ENCODE measurements around the gene BANF2.

BANF2 gene

DNA sequence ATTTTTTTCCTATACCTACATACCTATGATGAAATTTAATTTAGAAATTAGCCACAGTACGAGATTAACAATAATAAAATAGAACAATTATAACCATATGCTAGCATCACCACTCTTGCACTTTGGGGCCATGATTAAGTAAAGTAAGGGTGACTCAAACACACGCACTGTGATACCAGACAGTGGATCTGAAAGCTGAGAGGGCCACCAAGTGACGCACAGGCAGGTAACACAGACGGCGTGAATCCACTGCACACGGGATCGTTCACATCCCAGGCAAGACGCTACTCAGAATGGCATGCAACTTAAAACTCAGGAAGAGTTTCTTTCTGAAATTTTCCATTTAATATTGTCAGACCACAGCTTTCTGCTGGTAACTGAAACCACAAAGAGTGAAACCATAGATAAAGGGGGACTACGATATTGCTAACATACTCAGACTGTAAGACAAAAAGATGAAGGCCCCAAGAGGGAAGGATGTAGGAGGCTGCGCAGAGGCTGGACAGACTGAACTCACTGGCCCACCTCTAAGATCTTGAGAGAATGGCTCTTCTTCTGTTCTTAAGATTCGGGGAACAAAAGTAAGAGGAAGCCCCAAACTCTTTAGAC, 35.6 kb upstream of the BANF2 start:
- no peak for DNase-seq (ENCODE audit: low read depth in 2 of 2)

DNA sequence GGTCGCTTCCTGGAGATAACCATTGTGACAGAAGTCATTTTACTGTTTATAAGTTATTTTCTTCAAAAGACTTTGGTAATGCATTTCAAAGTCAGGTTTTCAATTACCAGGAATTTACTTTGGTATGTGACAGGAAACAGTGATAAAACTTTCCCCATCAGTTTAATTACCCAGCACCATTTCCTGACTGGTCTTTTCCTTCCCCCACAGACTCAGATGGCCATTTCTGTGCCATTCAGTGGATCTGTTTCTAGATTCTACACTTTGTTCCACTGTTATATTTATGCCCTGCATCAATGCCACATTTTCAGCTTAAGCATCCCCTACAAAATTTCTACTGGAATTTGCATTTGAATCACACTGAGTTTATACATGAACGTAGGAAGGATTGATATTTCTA, 34.0 kb upstream of the BANF2 start:
- no peak for DNase-seq (ENCODE audit: low read depth in 2 of 2)

DNA sequence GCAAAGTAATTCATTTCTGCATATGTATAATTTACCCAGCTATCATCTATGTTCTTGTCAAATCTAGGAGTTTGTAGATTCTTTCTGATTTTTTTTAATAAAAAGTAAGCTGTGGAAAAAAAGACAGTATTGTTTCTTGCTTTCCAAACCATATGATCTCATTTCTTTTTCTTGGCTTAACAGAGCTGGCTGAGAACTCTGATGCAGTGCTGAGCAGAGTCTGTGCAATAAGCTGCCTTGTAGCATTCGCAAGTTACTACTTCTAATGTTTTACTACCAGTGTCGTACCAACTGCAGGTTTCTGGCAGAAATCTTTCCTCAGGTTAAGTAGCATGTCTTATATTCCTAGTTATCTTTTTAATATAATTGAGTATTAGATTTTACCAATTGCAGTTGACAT, 33.3 kb upstream of the BANF2 start:
- DNase-seq (ENCODE audit: low read depth in 2 of 2), result no peak

DNA sequence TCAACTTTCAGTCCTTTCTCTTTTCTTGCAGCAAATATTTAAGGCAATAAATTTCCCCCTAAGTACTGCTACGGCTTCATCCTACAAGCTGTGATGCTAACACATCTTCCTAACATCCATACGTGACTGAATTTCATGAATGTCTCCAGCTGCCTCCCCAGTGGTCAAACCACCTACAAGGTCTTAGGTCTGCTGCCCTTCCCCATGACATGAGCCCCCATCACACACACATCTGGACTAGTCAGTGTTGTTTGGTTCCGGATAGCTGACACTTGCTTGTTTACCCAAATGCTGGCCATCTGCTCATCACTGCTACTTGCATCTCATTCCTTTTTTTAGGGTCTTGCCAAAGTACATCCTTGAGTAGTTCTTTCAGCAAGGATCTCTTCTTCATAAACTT, 32.3 kb upstream of the BANF2 start:
- no peak for DNase-seq (ENCODE audit: low read depth in 2 of 2)

GRCh38 chr20:17668432-17668831, 31.3 kb upstream of the BANF2 start:
- DNase-seq (ENCODE audit: low read depth in 2 of 2), result no peak

- DNase-seq (ENCODE audit: low read depth in 2 of 2), result no peak
These were observed 30.3 kb upstream of the BANF2 start for GRCh38 chr20:17669306-17669931.

- DNase-seq (ENCODE audit: low read depth in 2 of 2), result no peak
These were observed 28.8 kb upstream of the BANF2 start for GRCh38 chr20:17671011-17671410.

GRCh38 chr20:17671565-17671964, 28.2 kb upstream of the BANF2 start:
- DNase-seq (ENCODE audit: low read depth in 2 of 2), result no peak

GRCh38 chr20:17673084-17673483, 26.7 kb upstream of the BANF2 start:
- DNase-seq (ENCODE audit: low read depth in 2 of 2), result no peak

GRCh38 chr20:17674722-17675518, 24.8 kb upstream of the BANF2 start:
- DNase-seq (ENCODE audit: low read depth in 2 of 2), result no peak

DNA sequence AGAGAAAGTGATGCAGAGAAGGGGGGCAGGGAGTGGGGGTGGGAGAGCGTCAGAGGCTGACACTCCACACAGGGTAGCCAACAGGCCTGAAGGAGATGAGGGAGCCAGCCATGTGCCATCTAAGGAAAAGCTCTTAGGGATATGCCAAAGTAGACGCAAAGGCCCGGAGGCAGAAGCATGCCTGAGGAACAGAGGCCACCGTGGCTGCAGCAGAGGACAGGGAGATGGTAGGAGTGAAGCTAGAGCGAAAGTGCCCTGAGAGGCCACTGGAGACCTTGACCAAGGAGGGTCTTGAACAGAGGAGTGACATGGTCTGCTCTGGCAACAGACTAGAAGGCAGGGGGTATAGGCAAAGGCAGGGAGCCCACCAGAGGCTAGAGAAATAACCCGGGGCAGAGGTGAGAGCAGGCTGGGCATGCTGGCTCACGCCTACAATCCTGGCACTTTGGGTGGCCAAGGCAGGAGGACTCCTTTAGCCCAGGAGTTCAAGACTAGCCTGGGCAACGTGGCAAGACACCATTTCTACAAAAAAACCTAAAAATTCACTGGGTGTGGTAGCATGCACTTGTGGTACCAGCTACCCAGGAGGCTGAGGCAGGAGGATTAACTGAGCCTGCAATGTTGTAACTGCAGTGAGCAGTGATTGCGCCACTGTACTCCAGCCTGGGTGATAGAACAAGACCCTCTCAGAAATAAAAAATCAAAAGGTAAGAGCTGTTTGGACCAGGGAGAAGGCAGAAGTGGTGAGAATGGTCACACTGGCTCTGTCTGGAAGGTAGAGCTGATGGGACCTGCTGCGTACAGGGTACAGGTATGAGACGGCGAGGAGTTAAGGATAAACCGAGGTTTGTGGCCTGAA, 24.0 kb upstream of the BANF2 start:
- no peak for DNase-seq (ENCODE audit: low read depth in 2 of 2)

DNA sequence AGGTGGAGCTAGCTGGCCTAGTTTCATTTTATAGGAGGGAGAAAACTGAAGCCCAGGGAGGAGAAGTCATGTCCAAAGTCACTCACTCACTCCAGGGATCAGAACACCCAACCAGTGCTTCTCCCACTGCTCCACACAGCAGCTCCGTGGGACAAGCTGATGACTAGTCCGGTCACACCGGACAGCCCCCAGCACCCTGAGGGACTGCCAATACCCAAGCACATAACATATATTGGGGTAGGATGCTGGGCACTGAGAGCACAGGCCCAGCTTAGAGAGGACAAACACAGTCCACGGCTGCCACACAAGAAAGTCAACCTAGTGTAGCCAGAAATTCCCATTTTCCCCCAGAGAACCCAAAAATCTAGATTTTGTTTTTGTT, 23.4 kb upstream of the BANF2 start:
- DNase-seq (ENCODE audit: low read depth in 2 of 2), result no peak

DNA sequence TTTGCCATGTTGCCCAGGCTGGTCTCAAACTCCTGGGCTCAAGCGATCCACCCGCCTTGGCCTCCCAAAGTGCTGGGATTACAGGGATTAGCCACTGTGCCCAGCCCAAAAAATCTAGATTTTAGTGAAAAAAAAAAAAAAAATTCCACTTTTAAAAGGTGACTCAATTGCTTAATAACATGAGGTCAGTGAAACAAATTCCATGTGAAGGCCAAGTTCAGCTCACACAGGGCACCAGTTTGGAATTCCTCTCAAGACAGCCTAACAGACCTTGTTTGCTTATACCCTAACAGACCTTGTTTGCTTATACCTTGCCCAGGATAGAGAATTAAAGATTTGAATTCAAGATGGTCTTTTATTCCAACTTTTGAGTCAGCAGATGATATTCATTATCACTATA, 22.8 kb upstream of the BANF2 start:
- no peak for DNase-seq (ENCODE audit: low read depth in 2 of 2)

DNA sequence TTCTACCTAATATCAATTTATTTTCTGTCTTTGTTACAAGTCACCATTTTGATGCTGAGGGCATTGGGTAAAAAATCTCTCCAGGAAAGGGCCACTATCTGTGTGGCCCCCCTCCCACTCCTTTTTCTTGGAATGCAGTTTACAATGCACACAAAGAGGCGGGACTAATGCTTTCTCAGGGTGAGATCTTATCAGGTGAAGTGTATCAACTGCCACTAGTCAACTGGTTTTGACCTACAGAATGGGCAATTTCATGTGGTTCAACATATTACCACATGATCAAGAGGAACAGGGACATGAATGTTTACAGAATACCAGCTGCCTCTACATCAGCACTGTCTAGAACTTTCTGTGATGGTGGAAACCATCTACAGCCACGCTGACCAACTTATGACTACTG, 21.5 kb upstream of the BANF2 start:
- no peak for DNase-seq (ENCODE audit: low read depth in 2 of 2)

DNA sequence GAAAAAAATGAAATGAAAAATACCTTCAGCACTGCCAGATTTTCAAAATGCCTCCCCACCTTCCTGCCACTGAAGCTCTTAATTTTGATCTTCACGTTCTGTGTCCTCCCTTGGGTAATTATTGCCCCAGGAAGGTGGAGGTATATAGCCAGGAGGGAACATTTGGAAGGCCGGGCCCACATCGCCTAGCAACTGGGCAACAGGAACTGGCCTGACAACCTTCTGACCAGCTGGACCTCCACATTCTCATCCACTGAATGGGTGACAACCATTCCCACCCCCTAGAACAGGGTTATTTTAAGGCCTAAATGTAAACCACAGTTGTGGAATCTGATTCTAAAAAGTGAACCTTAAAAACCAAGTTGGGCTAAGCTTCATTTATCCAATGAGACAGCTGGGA, 20.9 kb upstream of the BANF2 start:
- DNase-seq (ENCODE audit: low read depth in 2 of 2), result no peak

DNA sequence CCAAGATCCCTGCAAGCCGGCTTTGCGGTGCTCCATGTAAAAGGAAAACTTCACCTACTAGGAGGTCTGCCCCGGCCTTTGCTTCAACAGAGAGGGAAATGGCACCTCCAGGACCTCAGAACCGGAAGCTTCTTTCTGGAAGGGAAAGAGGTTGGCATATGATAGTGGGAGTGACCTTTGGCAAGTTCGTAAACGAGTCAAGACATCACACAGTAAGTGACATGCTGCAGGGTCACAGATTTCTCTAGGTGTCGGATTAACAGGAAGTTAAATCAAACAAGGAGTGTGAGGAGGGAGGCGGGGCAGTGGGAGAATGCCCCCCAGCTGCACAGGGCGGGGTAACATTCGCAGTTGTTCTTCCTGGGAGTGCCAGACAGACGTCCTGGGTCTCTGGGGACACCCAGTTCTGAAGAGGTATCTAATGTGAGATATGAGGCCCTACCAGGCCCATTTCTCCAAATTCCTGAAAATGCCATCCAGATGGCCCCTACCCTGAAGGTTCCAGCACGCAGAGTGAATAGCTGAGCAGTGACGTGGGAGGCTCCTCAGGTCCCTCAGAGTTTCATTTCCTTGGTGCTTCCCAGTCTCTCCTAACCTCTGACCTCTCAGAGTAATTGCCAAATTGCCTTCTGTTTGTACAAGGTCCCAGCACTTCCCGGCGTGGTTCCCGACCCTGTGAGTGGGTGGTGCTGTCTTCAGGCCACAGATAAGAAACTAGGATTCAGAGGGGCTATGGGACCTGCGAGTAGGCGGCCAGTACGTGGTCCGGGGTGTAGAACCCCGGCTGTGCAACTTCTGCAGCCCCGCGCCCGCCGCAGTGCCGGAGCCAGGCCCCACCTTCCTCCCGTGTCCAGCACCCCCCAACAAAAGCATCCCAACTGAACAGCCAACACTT, 19.6 kb upstream of the BANF2 start:
- DNase-seq (ENCODE audit: low read depth in 2 of 2), result peak in 1 of 2 donors; percentile 4

DNA sequence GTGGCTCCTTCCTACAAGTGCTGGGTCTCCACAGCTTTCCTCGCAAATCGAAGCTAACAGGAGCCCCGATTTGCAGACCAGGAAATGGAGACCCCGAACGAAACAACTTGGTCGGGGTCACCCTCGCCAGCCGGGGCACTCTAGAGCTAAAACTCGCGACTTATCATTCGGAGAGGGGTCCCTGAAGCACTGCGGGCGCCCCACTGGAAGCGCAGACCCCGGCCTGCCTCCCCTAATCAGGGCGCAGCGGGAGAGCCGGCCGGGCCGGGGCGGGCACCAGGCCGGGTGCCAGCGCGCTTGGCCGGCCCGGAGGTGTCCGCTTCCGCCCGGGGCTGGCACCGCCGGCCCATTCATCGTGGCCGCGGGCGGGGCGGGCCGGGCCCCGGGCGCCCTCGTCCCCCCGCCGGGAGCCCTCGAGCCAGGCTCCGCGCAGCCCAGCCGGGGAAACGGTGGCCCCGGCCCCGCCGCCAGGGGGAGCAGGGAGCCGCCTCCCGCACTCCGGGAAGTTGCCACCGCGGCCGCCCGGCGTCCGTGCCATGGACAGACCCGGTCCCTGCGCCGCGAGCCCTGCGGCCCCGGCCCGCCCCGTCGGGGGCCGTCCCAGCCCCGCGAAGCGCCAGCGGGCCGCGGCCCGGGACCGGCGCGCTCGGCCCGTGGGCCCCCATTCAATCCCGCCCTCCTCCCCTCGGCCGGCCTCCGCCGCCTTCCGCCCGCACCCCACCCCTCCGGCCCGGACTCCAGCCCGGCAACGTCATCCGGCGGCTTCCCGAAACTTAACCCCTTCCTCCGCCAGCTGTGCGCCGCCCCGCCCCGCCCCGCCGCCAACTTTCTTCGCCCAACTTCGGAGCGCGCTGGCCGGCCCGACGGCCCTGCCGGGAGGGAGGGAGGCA, 18.7 kb upstream of the BANF2 start:
- DNase-seq (ENCODE audit: low read depth in 2 of 2), result peak; percentile 31 to 60

DNA sequence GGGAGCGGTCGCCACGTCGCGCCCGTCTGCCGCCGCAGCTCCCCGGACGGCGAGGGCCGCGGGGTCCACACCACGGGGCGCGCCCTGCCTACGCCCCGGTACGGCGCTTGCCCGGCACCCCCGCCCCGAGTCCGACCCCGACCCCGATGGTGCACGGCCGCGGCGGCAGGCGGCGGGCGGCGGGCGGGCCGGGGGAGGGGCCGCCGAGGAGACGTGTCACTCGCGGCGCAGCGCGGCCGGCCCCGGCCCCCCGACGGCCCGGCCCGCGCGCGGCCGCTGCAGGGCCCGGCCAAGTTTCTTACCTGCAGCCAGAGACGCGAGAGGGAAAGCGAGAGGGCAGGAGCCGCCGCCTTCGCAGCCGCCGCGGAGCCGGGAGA, 18.1 kb upstream of the BANF2 start:
- no peak for DNase-seq (ENCODE audit: low read depth in 2 of 2)

DNA sequence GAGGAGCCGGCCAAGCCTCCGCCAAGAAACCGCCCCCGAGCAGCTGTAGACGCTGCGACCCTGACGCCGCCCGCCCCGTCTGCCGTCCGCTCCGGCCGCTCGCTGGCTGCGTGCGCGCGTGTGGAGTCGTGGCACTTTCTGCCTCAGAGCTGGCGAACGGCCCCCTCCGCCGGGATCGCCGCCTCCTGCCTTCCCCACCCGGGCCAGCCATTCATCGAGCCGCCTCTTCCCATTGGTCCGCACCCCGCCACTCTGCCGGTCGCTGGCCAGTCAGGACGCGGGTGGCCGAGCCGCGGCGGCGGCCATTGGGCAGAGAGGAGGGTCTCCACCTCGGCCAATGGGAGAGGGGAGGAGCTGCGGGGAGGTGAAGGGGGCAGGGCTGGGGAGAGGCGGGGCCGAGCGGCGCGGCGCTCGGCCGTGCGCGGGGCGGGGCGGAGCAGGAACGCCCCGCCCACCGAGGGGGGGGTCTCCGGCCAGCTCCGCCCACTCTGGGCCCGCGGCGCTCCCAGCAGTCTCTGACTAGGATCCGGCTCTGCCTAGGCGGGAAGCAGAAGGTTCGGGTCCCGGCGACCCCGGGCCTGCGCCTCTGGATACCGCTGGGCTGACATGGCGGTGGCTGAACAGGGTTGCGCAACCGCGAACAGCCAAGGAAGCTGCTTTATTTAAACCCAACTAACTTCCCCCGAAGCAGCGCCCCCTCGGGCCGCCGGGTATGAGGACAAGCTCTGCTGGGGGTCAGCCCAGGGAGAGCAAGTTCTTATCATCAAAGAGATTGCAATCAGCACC, 17.5 kb upstream of the BANF2 start, which contains the start of gene RRBP1:
Gene RRBP1, minus strand, starts transcription at position 140 of the 786 bp plus-strand sequence. CDS start 21,735 bp downstream, outside the sequence.
- DNase-seq (ENCODE audit: low read depth in 2 of 2), result peak; percentile 90 to 93
